Panc1 (cell line): ENCODE measurements around the gene KRT13. TPM values are rescaled to one million over a fixed set of nuclear protein-coding genes. Genes with fewer than 3 reads are reported as not detected.

Experiments used
- ATAC-seq: fragments of 200-7000 bp; cut with Tn5 transposase; 2 replicates; pipeline ENCODE4 v1.9.1; 2020; ENCODE audit warnings: mild to moderate bottlenecking, moderate library complexity
- BruUV-seq: library from RNA; stranded (reverse); fragments of 400-500 nt; replicated peaks from 2 replicates; lab custom pipeline; 2021; lab: Mats Ljungman, UMichigan
- CTCF ChIA-PET: fragments of 300-600 bp; sonication (Branson Sonifier 250); formaldehyde crosslinking; loops from one replicate; lab custom pipeline; 2022; ENCODE audit warnings: antibody characterized with exemption; lab: Charles Lee
- POLR2A ChIA-PET: fragments of 300-600 bp; sonication (Branson Sonifier 250); formaldehyde crosslinking; loops from one replicate; lab custom pipeline; 2022; ENCODE audit warnings: antibody characterized with exemption; lab: Charles Lee
- DNase-seq: peaks from one replicate; pipeline ENCODE4 v3.0.0-alpha.2; 2010; ENCODE audit warnings: low read depth, low spot score
- H3K27ac ChIP-seq: 2 replicates; pipeline ENCODE4 v1.5.1; 2011; ENCODE audit warnings: mild to moderate bottlenecking, low read length, inconsistent platforms
- H3K27me3 ChIP-seq: fragments of 200-500 bp; sonication (Bioruptor generic); 2 replicates; pipeline ENCODE4 v1.6.0; 2014; ENCODE audit warnings: low read length, inconsistent platforms; ENCODE audit not compliant: control insufficient read depth, insufficient read depth
- H3K36me3 ChIP-seq: fragments of 200-500 bp; sonication (Bioruptor generic); 2 replicates; pipeline ENCODE4 v1.5.1; 2014; ENCODE audit warnings: inconsistent platforms, mild to moderate bottlenecking, low read length, moderate library complexity; ENCODE audit not compliant: control insufficient read depth, insufficient read depth
- H3K4me1 ChIP-seq: 2 replicates; pipeline ENCODE4 v1.5.1; 2011; ENCODE audit warnings: inconsistent platforms, mild to moderate bottlenecking, low read length, moderate library complexity; ENCODE audit not compliant: control insufficient read depth, insufficient read depth
- H3K4me3 ChIP-seq, 2 experiments: 2 replicates each; pipeline ENCODE4 v1.5.1; 2011 to 2012; ENCODE audit warnings: low read depth in 2 of 2, low read length in 2 of 2, mild to moderate bottlenecking in 2 of 2, inconsistent platforms in 1 of 2, moderate library complexity in 1 of 2
- H3K9me3 ChIP-seq: fragments of 200-500 bp; sonication (Bioruptor generic); 2 replicates; pipeline ENCODE4 v1.5.1; 2014; ENCODE audit warnings: low read depth, mild to moderate bottlenecking, inconsistent platforms, low read length, moderate library complexity; ENCODE audit not compliant: control insufficient read depth, insufficient read depth
- POLR2AphosphoS5 ChIP-seq: IDR thresholded peaks from 2 replicates; pipeline ENCODE4 v1.6.1; 2012; ENCODE audit warnings: mild to moderate bottlenecking, low read depth, low read length, moderate library complexity
- SIN3A ChIP-seq: IDR thresholded peaks from 2 replicates; pipeline ENCODE4 v1.6.1; 2012; ENCODE audit warnings: low read depth, mild to moderate bottlenecking, low read length, moderate library complexity, borderline replicate concordance; ENCODE audit not compliant: insufficient read depth
- TCF7L2 ChIP-seq: IDR thresholded peaks from 2 replicates; pipeline ENCODE4 v1.6.1; 2011; ENCODE audit warnings: mild to moderate bottlenecking, low read depth, low read length, inconsistent platforms
- in situ Hi-C: cut with HindIII; loops from 2 replicates; pipeline ENCODE4 v1.10.0; 2016; ENCODE audit warnings: low sequenced_read_pairs, low pct_unique_long_range_greater_than_20kb
- intact Hi-C: fragments of 100-400 bp; cut with micrococcal nuclease; formaldehyde crosslinking; loops from one replicate; pipeline ENCODE4 v1.10.0; 2022; ENCODE audit not compliant: unreplicated experiment
- total RNA-seq: library from RNA; stranded (reverse); gene quantifications from one replicate; pipeline ENCODE4 v1.2.1, GENCODE V29; 2021; ENCODE audit not compliant: unreplicated experiment
- TF ChIP-seq, protein P1 (sequence below): fragments of 450-650 bp; IDR thresholded peaks from 2 replicates; pipeline ENCODE4 v1.5.1; 2017; ENCODE audit warnings: mild to moderate bottlenecking
- TF ChIP-seq, protein P2 (sequence below), 2 experiments: IDR thresholded peaks; 2 replicates each; pipeline ENCODE4 v1.6.1; 2011 to 2012; ENCODE audit warnings: low read depth in 2 of 2, control low read depth in 1 of 2, low read length in 1 of 2, mild to moderate bottlenecking in 1 of 2, moderate library complexity in 1 of 2; ENCODE audit not compliant: insufficient read depth in 1 of 2

KRT13 gene
- total RNA-seq, 1 experiment from 2014 or later = 0.36 TPM

DNA sequence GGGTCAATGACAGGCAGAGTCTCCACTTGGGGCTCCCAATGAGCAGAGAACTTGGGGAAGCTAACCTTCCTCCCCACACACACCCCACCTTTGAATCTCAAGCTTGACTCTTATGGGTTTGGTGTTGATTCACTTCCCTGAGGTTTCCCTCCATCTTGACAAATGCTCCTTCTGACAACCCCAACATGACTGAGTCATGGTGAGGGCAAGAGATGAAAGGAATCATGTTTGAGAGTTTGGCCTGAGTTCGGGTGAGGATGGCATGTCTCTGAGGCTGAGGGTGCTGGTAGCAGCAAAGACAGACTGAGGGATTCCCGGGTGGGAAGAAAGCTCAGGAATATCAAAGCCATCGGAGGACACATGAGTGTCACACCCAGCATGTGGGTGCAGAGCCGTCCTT lies 47.8 kb upstream of the KRT13 start:
- intact Hi-C loops (no loop called here), in situ Hi-C loops (no loop called here)
- Histone ChIP-seq H3K27me3 (no peaks in the 10 kb centered on the region), H3K9me3 (no peaks in the 10 kb centered on the region), H3K36me3 (no peaks in the 10 kb centered on the region), H3K27ac (no peak overlapping the region), H3K4me1 (peaks cover 21% of the 10 kb centered on the region), H3K4me3 (no peak overlapping the region)
- CTCF ChIA-PET = interaction anchor here (0.6 to 1.0 kb wide), 2 partner anchors 26 to 95 kb away, joined by 3 to 15 read pairs; no protein-coding TSS in a partner anchor
- POLR2A ChIA-PET = no interaction called here
- TF ChIP-seq POLR2AphosphoS5 (no peak), TCF7L2 (no peak), SIN3A (no peak)
- TF ChIP-seq, protein P1, sequence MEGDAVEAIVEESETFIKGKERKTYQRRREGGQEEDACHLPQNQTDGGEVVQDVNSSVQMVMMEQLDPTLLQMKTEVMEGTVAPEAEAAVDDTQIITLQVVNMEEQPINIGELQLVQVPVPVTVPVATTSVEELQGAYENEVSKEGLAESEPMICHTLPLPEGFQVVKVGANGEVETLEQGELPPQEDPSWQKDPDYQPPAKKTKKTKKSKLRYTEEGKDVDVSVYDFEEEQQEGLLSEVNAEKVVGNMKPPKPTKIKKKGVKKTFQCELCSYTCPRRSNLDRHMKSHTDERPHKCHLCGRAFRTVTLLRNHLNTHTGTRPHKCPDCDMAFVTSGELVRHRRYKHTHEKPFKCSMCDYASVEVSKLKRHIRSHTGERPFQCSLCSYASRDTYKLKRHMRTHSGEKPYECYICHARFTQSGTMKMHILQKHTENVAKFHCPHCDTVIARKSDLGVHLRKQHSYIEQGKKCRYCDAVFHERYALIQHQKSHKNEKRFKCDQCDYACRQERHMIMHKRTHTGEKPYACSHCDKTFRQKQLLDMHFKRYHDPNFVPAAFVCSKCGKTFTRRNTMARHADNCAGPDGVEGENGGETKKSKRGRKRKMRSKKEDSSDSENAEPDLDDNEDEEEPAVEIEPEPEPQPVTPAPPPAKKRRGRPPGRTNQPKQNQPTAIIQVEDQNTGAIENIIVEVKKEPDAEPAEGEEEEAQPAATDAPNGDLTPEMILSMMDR = no peak
- TF ChIP-seq, protein P2, sequence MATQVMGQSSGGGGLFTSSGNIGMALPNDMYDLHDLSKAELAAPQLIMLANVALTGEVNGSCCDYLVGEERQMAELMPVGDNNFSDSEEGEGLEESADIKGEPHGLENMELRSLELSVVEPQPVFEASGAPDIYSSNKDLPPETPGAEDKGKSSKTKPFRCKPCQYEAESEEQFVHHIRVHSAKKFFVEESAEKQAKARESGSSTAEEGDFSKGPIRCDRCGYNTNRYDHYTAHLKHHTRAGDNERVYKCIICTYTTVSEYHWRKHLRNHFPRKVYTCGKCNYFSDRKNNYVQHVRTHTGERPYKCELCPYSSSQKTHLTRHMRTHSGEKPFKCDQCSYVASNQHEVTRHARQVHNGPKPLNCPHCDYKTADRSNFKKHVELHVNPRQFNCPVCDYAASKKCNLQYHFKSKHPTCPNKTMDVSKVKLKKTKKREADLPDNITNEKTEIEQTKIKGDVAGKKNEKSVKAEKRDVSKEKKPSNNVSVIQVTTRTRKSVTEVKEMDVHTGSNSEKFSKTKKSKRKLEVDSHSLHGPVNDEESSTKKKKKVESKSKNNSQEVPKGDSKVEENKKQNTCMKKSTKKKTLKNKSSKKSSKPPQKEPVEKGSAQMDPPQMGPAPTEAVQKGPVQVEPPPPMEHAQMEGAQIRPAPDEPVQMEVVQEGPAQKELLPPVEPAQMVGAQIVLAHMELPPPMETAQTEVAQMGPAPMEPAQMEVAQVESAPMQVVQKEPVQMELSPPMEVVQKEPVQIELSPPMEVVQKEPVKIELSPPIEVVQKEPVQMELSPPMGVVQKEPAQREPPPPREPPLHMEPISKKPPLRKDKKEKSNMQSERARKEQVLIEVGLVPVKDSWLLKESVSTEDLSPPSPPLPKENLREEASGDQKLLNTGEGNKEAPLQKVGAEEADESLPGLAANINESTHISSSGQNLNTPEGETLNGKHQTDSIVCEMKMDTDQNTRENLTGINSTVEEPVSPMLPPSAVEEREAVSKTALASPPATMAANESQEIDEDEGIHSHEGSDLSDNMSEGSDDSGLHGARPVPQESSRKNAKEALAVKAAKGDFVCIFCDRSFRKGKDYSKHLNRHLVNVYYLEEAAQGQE (IDR thresholded peaks at IDR 0.05; ENCODE audit: insufficient read depth in 1 of 2, low read depth in 2 of 2, low read length in 1 of 2) = no peak
- ATAC-seq (no peak), DNase-seq (no peak)
- BruUV-seq = no TSS peak

DNA sequence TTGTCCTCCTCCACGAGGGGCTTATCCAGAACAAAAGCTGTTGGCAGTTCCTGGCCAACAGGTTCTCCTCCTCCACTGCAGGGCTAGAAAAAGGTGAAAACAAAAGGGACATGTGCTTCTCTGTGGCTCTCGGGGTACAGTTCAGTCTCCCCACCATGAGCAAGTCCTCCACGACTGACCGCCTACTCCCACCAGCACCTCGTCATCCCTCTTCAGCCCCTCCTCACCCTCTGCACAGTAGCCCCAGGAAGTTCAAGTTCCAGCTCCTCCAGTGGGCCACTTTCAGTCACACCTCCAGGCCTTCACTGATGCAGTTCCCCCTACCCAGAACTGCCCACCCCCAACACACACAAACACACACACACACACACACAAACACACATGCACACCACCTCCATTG lies 47.0 kb upstream of the KRT13 start:
- Histone ChIP-seq H3K36me3 (no peaks in the 10 kb centered on the region), H3K4me1 (peaks cover 28% of the 10 kb centered on the region), H3K4me3 (no peak overlapping the region), H3K9me3 (no peaks in the 10 kb centered on the region), H3K27me3 (no peaks in the 10 kb centered on the region), H3K27ac (no peak overlapping the region)
- DNase-seq = no peak
- ATAC-seq = no peak
- intact Hi-C loops (no loop called here), in situ Hi-C loops (no loop called here)
- no TSS peak for BruUV-seq
- ChIA-PET CTCF (no interaction called here), POLR2A (interaction anchor here (0.6 kb wide), 1 partner anchor 682 kb away, joined by 5 read pairs; no protein-coding TSS in a partner anchor)
- TF ChIP-seq TCF7L2 (no peak), SIN3A (no peak), POLR2AphosphoS5 (no peak)
- TF ChIP-seq, protein P1 = no peak
- TF ChIP-seq, protein P2 (IDR thresholded peaks at IDR 0.05; ENCODE audit: insufficient read depth in 1 of 2, low read depth in 2 of 2, low read length in 1 of 2) = no peak
